SK-N-SH (cell line): ENCODE data around the gene CFHR2. TPM values are rescaled to one million over a fixed set of nuclear protein-coding genes. Genes with fewer than 3 reads are reported as not detected.

ENCODE experiments used
- CTCF ChIA-PET: fragments of 300-600, 350-600 bp; formaldehyde crosslinking; extraction: SDS; loops from one replicate; lab custom pipeline; 2021; lab: Yijun Ruan, JAX
- POLR2A ChIA-PET: fragments of 350-600 bp; sonication (Branson Sonifier 250); formaldehyde crosslinking; extraction: SDS; loops from one replicate; lab custom pipeline; 2020; ENCODE audit warnings: antibody characterized with exemption, inconsistent platforms; lab: Yijun Ruan, JAX
- DNase-seq: peaks from one replicate; pipeline ENCODE4 v3.0.0; 2012
- H2AFZ ChIP-seq: fragments of 200-600 bp; sonication (generic); 2 replicates; pipeline ENCODE4 v1.8.1; 2016; ENCODE audit warnings: antibody characterized with exemption, mild to moderate bottlenecking, low read depth
- H3F3A ChIP-seq: fragments of 200-600 bp; sonication (generic); replicated peaks from 2 replicates; pipeline ENCODE3; 2016; ENCODE audit warnings: antibody characterized with exemption, mild to moderate bottlenecking; ENCODE audit not compliant: insufficient read depth
- H3K27ac ChIP-seq, 2 experiments: fragments of 200-500 bp in 1 of 2; fragments of 200-600 bp in 1 of 2; sonication (Bioruptor generic) in 1 of 2; sonication (generic), shearing (Covaris generic) in 1 of 2; 2 replicates each; pipeline versions ENCODE4 v1.5.1 to v1.6.1; 2014 to 2016; ENCODE audit warnings: low read depth in 2 of 2, inconsistent platforms in 1 of 2, low read length in 1 of 2, mild to moderate bottlenecking in 1 of 2, mixed read lengths in 1 of 2
- H3K27me3 ChIP-seq: fragments of 200-600 bp; sonication (generic), shearing (Covaris generic); 2 replicates; pipeline ENCODE4 v1.6.1; 2016; ENCODE audit warnings: mixed run types; ENCODE audit not compliant: insufficient read depth
- H3K36me3 ChIP-seq, 2 experiments: fragments of 200-500 bp in 1 of 2; fragments of 200-600 bp in 1 of 2; sonication (Bioruptor generic) in 1 of 2; sonication (generic) in 1 of 2; replicated peaks in 1 of 2; 2 replicates each; pipeline versions ENCODE3 to v1.5.1; 2014 to 2016; ENCODE audit warnings: low read length in 1 of 2, mild to moderate bottlenecking in 1 of 2; ENCODE audit not compliant: insufficient read depth in 2 of 2, control insufficient read depth in 1 of 2
- H3K4me1 ChIP-seq, 2 experiments: fragments of 200-500 bp in 1 of 2; fragments of 200-600 bp in 1 of 2; sonication (Bioruptor generic) in 1 of 2; sonication (generic), shearing (Covaris generic) in 1 of 2; 2 replicates each; pipeline versions ENCODE4 v1.5.1 to v1.6.1; 2014 to 2016; ENCODE audit warnings: low read depth in 1 of 2, low read length in 1 of 2, mixed run types in 1 of 2; ENCODE audit not compliant: insufficient read depth in 2 of 2, control insufficient read depth in 1 of 2
- H3K4me2 ChIP-seq: fragments of 200-600 bp; sonication (generic), shearing (Covaris generic); 2 replicates; pipeline ENCODE4 v1.6.1; 2017; ENCODE audit warnings: mixed run types
- H3K4me3 ChIP-seq, 2 experiments: fragments of 200-500 bp in 1 of 2; fragments of 200-600 bp in 1 of 2; sonication (Bioruptor generic) in 1 of 2; sonication (generic), shearing (Covaris generic) in 1 of 2; 2 replicates each; pipeline versions ENCODE4 v1.5.1 to v1.8.1; 2014 to 2016; ENCODE audit warnings: low read depth in 2 of 2, inconsistent platforms in 1 of 2, low read length in 1 of 2, mild to moderate bottlenecking in 1 of 2, mixed read lengths in 1 of 2, moderate library complexity in 1 of 2
- H3K79me2 ChIP-seq: fragments of 200-600 bp; sonication (generic); 2 replicates; pipeline ENCODE4 v1.8.1; 2017; ENCODE audit warnings: mild to moderate bottlenecking; ENCODE audit not compliant: insufficient read depth
- H3K9ac ChIP-seq: fragments of 200-600 bp; sonication (generic); 2 replicates; pipeline ENCODE4 v1.6.1; 2017; ENCODE audit warnings: mixed run types
- H3K9me2 ChIP-seq: fragments of 200-600 bp; sonication (generic); 2 replicates; pipeline ENCODE4 v1.6.1; 2017; ENCODE audit warnings: mixed run types
- H3K9me3 ChIP-seq: fragments of 200-600 bp; sonication (generic); 2 replicates; pipeline ENCODE4 v1.6.1; 2017; ENCODE audit warnings: mixed run types, mild to moderate bottlenecking, moderate library complexity
- H4K20me1 ChIP-seq: fragments of 200-600 bp; sonication (generic); 2 replicates; pipeline ENCODE4 v1.6.1; 2017; ENCODE audit warnings: mild to moderate bottlenecking, mixed run types; ENCODE audit not compliant: insufficient read depth
- CHD2 ChIP-seq: fragments of 150-350 bp; IDR thresholded peaks from 2 replicates; pipeline ENCODE4 v1.6.1; 2018; ENCODE audit warnings: low read length; ENCODE audit not compliant: partially characterized antibody
- CTCF ChIP-seq: fragments of 200-600 bp; sonication (generic); IDR thresholded peaks from 2 replicates; pipeline ENCODE4 v1.6.1; 2017; ENCODE audit warnings: antibody characterized with exemption, mild to moderate bottlenecking, moderate library complexity
- FOXJ3 ChIP-seq: sonication (generic); formaldehyde crosslinking; IDR thresholded peaks from 2 replicates; pipeline ENCODE4 v1.5.1; 2020; ENCODE audit warnings: mild to moderate bottlenecking, missing genetic modification reagents
- GABPA ChIP-seq: IDR thresholded peaks from 2 replicates; pipeline ENCODE4 v1.4.0; 2012; ENCODE audit warnings: low read depth, mild to moderate bottlenecking
- GATA2 ChIP-seq: sonication (generic); formaldehyde crosslinking; IDR thresholded peaks from 2 replicates; pipeline ENCODE4 v1.5.0; 2020; ENCODE audit warnings: mild to moderate bottlenecking, missing genetic modification reagents
- IRF3 ChIP-seq: fragments of 150-350 bp; IDR thresholded peaks from 2 replicates; pipeline ENCODE4 v1.6.1; 2016; ENCODE audit warnings: mild to moderate bottlenecking, low read depth, low read length
- MAX ChIP-seq: IDR thresholded peaks from 2 replicates; pipeline ENCODE4 v1.4.0; 2012; ENCODE audit warnings: low read depth
- MEF2A ChIP-seq: IDR thresholded peaks from 2 replicates; pipeline ENCODE4 v1.4.0; 2012; ENCODE audit warnings: low read depth, borderline replicate concordance
- MXI1 ChIP-seq: IDR thresholded peaks from 2 replicates; pipeline ENCODE4 v1.6.1; 2012; ENCODE audit warnings: mild to moderate bottlenecking, low read depth, low read length, improper control_type of control experiment
- NFIC ChIP-seq: IDR thresholded peaks from 2 replicates; pipeline ENCODE4 v1.4.0; 2012; ENCODE audit warnings: borderline replicate concordance
- POLR2AphosphoS5 ChIP-seq: IDR thresholded peaks from 2 replicates; pipeline ENCODE4 v1.6.1; 2012; ENCODE audit warnings: low read depth, low read length
- RCOR1 ChIP-seq: fragments of 150-350 bp; IDR thresholded peaks from 2 replicates; pipeline ENCODE4 v1.6.1; 2017; ENCODE audit warnings: antibody characterized with exemption, low read length
- RXRA ChIP-seq: IDR thresholded peaks from 2 replicates; pipeline ENCODE4 v1.4.0; 2012; ENCODE audit warnings: low read depth, mild to moderate bottlenecking, borderline replicate concordance
- SIN3A ChIP-seq: IDR thresholded peaks from 2 replicates; pipeline ENCODE4 v1.6.1; 2012; ENCODE audit warnings: low read depth, mild to moderate bottlenecking, low read length, moderate library complexity, borderline replicate concordance
- TCF12 ChIP-seq: IDR thresholded peaks from 2 replicates; pipeline ENCODE4 v1.4.0; 2012
- USF2 ChIP-seq: fragments of 150-350 bp; IDR thresholded peaks from 2 replicates; pipeline ENCODE4 v1.6.1; 2017; ENCODE audit warnings: antibody characterized with exemption, low read length, low read depth, borderline replicate concordance
- YY1 ChIP-seq: IDR thresholded peaks from 2 replicates; pipeline ENCODE4 v1.4.0; 2012; ENCODE audit warnings: low read depth, mild to moderate bottlenecking
- WGBS: methylation state at CpG from one replicate; pipeline ENCODE4 v1.1.6; 2017; ENCODE audit warnings: low lambda C conversion rate; 5-methylcytosine and 5-hydroxymethylcytosine counted together
- polyA plus RNA-seq, 3 experiments: library from polyadenylated mRNA; depleted of rRNA; stranded (reverse); fragments of >200 nt; gene quantifications; 2 replicates each; pipeline ENCODE4 v1.2.3, GENCODE V29; 2012

The CFHR2 gene
- polyA plus RNA-seq, 1 of the 3 experiments (the other 2 are of a cell fraction): not detected

GRCh38 chr1:196954778-196955177 is 11.2 kb downstream of the CFHR2 start (continued):
- no peak for TF ChIP-seq FOXJ3
- TF ChIP-seq RCOR1: no peak
- no peak for TF ChIP-seq CHD2
- TF ChIP-seq GATA2 (CRISPR knock-in tag): no peak
- TF ChIP-seq, all 33 proteins: peak for 0

- Histone ChIP-seq H3F3A (no peaks in the 10 kb centered on the region), H3K27me3 (no peaks in the 10 kb centered on the region), H3K27ac (no peak overlapping the region), H3K9me2 (no peaks in the 10 kb centered on the region), H2AFZ (no peak overlapping the region), H3K9me3 (no peaks in the 10 kb centered on the region), H3K36me3 (no peaks in the 10 kb centered on the region), H3K79me2 (no peaks in the 10 kb centered on the region), H4K20me1 (no peaks in the 10 kb centered on the region), H3K9ac (no peak overlapping the region), H3K4me1 (no peaks in the 10 kb centered on the region), H3K4me2 (no peak overlapping the region), H3K4me3 (no peak overlapping the region)
- ChIA-PET CTCF (no interaction called here), POLR2A (no interaction called here)
- 65% methylated on average over 1 of the region's 1 CpG for WGBS
- TF ChIP-seq MAX (no peak), GATA2 (CRISPR knock-in tag) (no peak), YY1 (no peak), MEF2A (no peak), IRF3 (no peak), USF2 (no peak), CTCF (no peak), GABPA (no peak), TCF12 (no peak), MXI1 (no peak)
- TF ChIP-seq, all 33 proteins: peak for 0
- DNase-seq: no peak
Observed at GRCh38 chr1:196955926-196956325, 12.4 kb downstream of the CFHR2 start.

GRCh38 chr1:196960854-196961253 is 17.3 kb downstream of the CFHR2 start:
- Histone ChIP-seq H4K20me1 (no peaks in the 10 kb centered on the region), H3F3A (no peaks in the 10 kb centered on the region), H2AFZ (no peak overlapping the region), H3K9me2 (no peaks in the 10 kb centered on the region), H3K4me1 (no peaks in the 10 kb centered on the region), H3K4me2 (no peak overlapping the region), H3K27ac (no peak overlapping the region), H3K4me3 (no peak overlapping the region), H3K9ac (no peak overlapping the region), H3K9me3 (no peaks in the 10 kb centered on the region), H3K36me3 (no peaks in the 10 kb centered on the region), H3K79me2 (no peaks in the 10 kb centered on the region), H3K27me3 (no peaks in the 10 kb centered on the region)
- no peak for DNase-seq
- WGBS: 11% methylated on average over 3 of the region's 3 CpGs
- POLR2A ChIA-PET: no interaction called here
- CTCF ChIA-PET: no interaction called here
- TF ChIP-seq SIN3A (no peak), CTCF (no peak), NFIC (no peak), MEF2A (no peak), POLR2AphosphoS5 (no peak), RXRA (no peak), YY1 (no peak)
